Measurements from ENCODE around the gene SLC28A2.

SLC28A2 gene

GRCh38 chr15:45320581-45321205 lies 68.7 kb downstream of the SLC28A2 start:
- DNase-seq: no peak
- H3K9me3 Mint-ChIP-seq: no peaks in the 10 kb centered on the region

GRCh38 chr15:45326280-45326679 lies 74.2 kb downstream of the SLC28A2 start:
- no peaks in the 10 kb centered on the region for H3K4me1 Mint-ChIP-seq
- H3K9me3 Mint-ChIP-seq: no peaks in the 10 kb centered on the region
- H3K27me3 Mint-ChIP-seq: peaks cover 15% of the 10 kb centered on the region
- DNase-seq: no peak
- H3K36me3 Mint-ChIP-seq: no peaks in the 10 kb centered on the region
- no peak overlapping the region for H3K4me3 Mint-ChIP-seq
- CTCF ChIA-PET: no interaction called here
- no peak overlapping the region for H3K27ac Mint-ChIP-seq

More at GRCh38 chr15:45320581-45321205, 68.7 kb downstream of the SLC28A2 start:
- peaks cover 9% of the 10 kb centered on the region for H3K27me3 Mint-ChIP-seq
- no peak overlapping the region for H3K27ac Mint-ChIP-seq
- CTCF ChIA-PET: no interaction called here
- no peak overlapping the region for H3K4me3 Mint-ChIP-seq
- no peaks in the 10 kb centered on the region for H3K36me3 Mint-ChIP-seq
- H3K4me1 Mint-ChIP-seq: no peaks in the 10 kb centered on the region

GRCh38 chr15:45326741-45327140 lies 74.7 kb downstream of the SLC28A2 start:
- H3K9me3 Mint-ChIP-seq: no peaks in the 10 kb centered on the region
- H3K27me3 Mint-ChIP-seq: peaks cover 15% of the 10 kb centered on the region
- no peak overlapping the region for H3K4me3 Mint-ChIP-seq
- no peaks in the 10 kb centered on the region for H3K4me1 Mint-ChIP-seq
- no peak overlapping the region for H3K27ac Mint-ChIP-seq
- DNase-seq: no peak
- no peaks in the 10 kb centered on the region for H3K36me3 Mint-ChIP-seq
- CTCF ChIA-PET: interaction anchor here (0.8 kb wide), 1 partner anchor 126 kb away, joined by 3 read pairs; no protein-coding TSS in a partner anchor
